HEK293 (cell line): ENCODE measurements around the gene MAFF.

Experiments used
- CTCF ChIA-PET: fragments of 350-600 bp; formaldehyde crosslinking; extraction: SDS; loops from one replicate; lab custom pipeline; 2021; ENCODE audit warnings: antibody characterized with exemption; lab: Yijun Ruan, JAX
- POLR2A ChIA-PET: fragments of 300-600 bp; formaldehyde crosslinking; extraction: SDS; loops from one replicate; lab custom pipeline; 2020; ENCODE audit warnings: antibody characterized with exemption, inconsistent platforms; lab: Yijun Ruan, JAX
- H3K27ac ChIP-seq: fragments of 200-500 bp; sonication (Bioruptor generic); 2 replicates; pipeline ENCODE4 v1.5.1; 2014; ENCODE audit warnings: low read depth, low read length, control low read depth, inconsistent platforms; ENCODE audit errors: extremely low read depth
- H3K36me3 ChIP-seq, 2 experiments: fragments of 200-500 bp in 1 of 2; sonication (Bioruptor generic) in 1 of 2; 1 replicate in 1 of 2; 2 replicates in 1 of 2; pipeline ENCODE4 v1.5.1; 2014 to 2017; ENCODE audit warnings: inconsistent platforms in 2 of 2, low read length in 2 of 2; ENCODE audit not compliant: control insufficient read depth in 2 of 2, insufficient read depth in 1 of 2
- H3K4me1 ChIP-seq: fragments of 200-500 bp; sonication (Bioruptor generic); 2 replicates; pipeline ENCODE4 v1.5.1; 2014; ENCODE audit warnings: mild to moderate bottlenecking, low read length, inconsistent platforms; ENCODE audit not compliant: control insufficient read depth, insufficient read depth
- H3K4me3 ChIP-seq: 2 replicates; pipeline ENCODE4 v1.5.1; 2011; ENCODE audit warnings: low read depth, mild to moderate bottlenecking, control low read depth, low read length, moderate library complexity
- H3K9me3 ChIP-seq: fragments of 200-500 bp; sonication (Bioruptor generic); 2 replicates; pipeline ENCODE4 v1.5.1; 2014; ENCODE audit warnings: low read depth, low read length, inconsistent platforms; ENCODE audit not compliant: control insufficient read depth, insufficient read depth
- BCL11B ChIP-seq: fragments of 450-650 bp; formaldehyde crosslinking; IDR thresholded peaks from 2 replicates; pipeline ENCODE4 v1.5.1; 2016; ENCODE audit warnings: low read depth, missing biosample characterization, missing genetic modification characterization
- EGR2 ChIP-seq: fragments of 450-650 bp; formaldehyde crosslinking; IDR thresholded peaks from 2 replicates; pipeline ENCODE4 v1.5.1; 2016; ENCODE audit warnings: low read depth, missing biosample characterization, missing genetic modification characterization
- GLI4 ChIP-seq: fragments of 450-650 bp; formaldehyde crosslinking; IDR thresholded peaks from 2 replicates; pipeline ENCODE4 v1.5.1; 2016; ENCODE audit warnings: missing biosample characterization, missing genetic modification characterization
- OSR2 ChIP-seq: fragments of 450-650 bp; formaldehyde crosslinking; IDR thresholded peaks from 2 replicates; pipeline ENCODE4 v1.5.1; 2016; ENCODE audit warnings: missing biosample characterization, missing genetic modification characterization
- ZNF132 ChIP-seq: fragments of 450-650 bp; formaldehyde crosslinking; IDR thresholded peaks from 2 replicates; pipeline ENCODE4 v1.5.1; 2017; ENCODE audit warnings: missing biosample characterization, missing genetic modification characterization, borderline replicate concordance
- ZNF133 ChIP-seq: fragments of 450-650 bp; formaldehyde crosslinking; IDR thresholded peaks from 2 replicates; pipeline ENCODE4 v1.5.1; 2016; ENCODE audit warnings: missing biosample characterization, missing genetic modification characterization
- ZNF146 ChIP-seq: fragments of 450-650 bp; formaldehyde crosslinking; IDR thresholded peaks from 2 replicates; pipeline ENCODE4 v1.5.1; 2016; ENCODE audit warnings: missing biosample characterization, missing genetic modification characterization
- ZNF248 ChIP-seq: fragments of 450-650 bp; formaldehyde crosslinking; IDR thresholded peaks from 2 replicates; pipeline ENCODE4 v1.5.1; 2017; ENCODE audit warnings: missing biosample characterization, missing genetic modification characterization
- ZNF354C ChIP-seq: fragments of 450-650 bp; formaldehyde crosslinking; IDR thresholded peaks from 2 replicates; pipeline ENCODE4 v1.5.1; 2016; ENCODE audit warnings: missing biosample characterization, missing genetic modification characterization, low read depth, borderline replicate concordance
- ZNF391 ChIP-seq: fragments of 450-650 bp; formaldehyde crosslinking; IDR thresholded peaks from 2 replicates; pipeline ENCODE4 v1.5.1; 2016; ENCODE audit warnings: low read depth, missing biosample characterization, missing genetic modification characterization, borderline replicate concordance
- ZNF549 ChIP-seq: fragments of 450-650 bp; IDR thresholded peaks from 2 replicates; pipeline ENCODE4 v1.5.1; 2018; ENCODE audit warnings: missing biosample characterization, missing genetic modification characterization, mild to moderate bottlenecking, inconsistent platforms, moderate library complexity
- ZNF561 ChIP-seq: fragments of 450-650 bp; IDR thresholded peaks from 2 replicates; pipeline ENCODE4 v1.5.1; 2018; ENCODE audit warnings: missing biosample characterization, missing genetic modification characterization, borderline replicate concordance
- ZNF768 ChIP-seq: fragments of 450-650 bp; formaldehyde crosslinking; IDR thresholded peaks from 2 replicates; pipeline ENCODE4 v1.5.1; 2018; ENCODE audit warnings: missing biosample characterization, mild to moderate bottlenecking, missing genetic modification characterization
- TF ChIP-seq, protein P1 (sequence below): fragments of 450-650 bp; formaldehyde crosslinking; IDR thresholded peaks from 2 replicates; pipeline ENCODE4 v1.5.1; 2016; ENCODE audit warnings: missing biosample characterization, missing genetic modification characterization
- TF ChIP-seq, protein P2 (sequence below): fragments of 450-650 bp; formaldehyde crosslinking; IDR thresholded peaks from 2 replicates; pipeline ENCODE4 v1.5.1; 2016; ENCODE audit warnings: missing biosample characterization, missing genetic modification characterization, borderline replicate concordance
- TF ChIP-seq, protein P3 (sequence below): fragments of 450-650 bp; formaldehyde crosslinking; IDR thresholded peaks from 2 replicates; pipeline ENCODE4 v1.5.1; 2016; ENCODE audit warnings: missing biosample characterization, missing genetic modification characterization
- TF ChIP-seq, protein P4 (sequence below): fragments of 450-650 bp; formaldehyde crosslinking; IDR thresholded peaks from 2 replicates; pipeline ENCODE4 v1.5.1; 2016; ENCODE audit warnings: missing biosample characterization, missing genetic modification characterization, low read depth
- TF ChIP-seq, protein P5 (sequence below): fragments of 450-650 bp; formaldehyde crosslinking; IDR thresholded peaks from 2 replicates; pipeline ENCODE4 v1.5.1; 2016; ENCODE audit warnings: missing biosample characterization, missing genetic modification characterization
- TF ChIP-seq, protein P6 (sequence below): fragments of 450-650 bp; formaldehyde crosslinking; IDR thresholded peaks from 2 replicates; pipeline ENCODE4; 2016; ENCODE audit warnings: missing biosample characterization, missing genetic modification characterization

Gene MAFF

DNA sequence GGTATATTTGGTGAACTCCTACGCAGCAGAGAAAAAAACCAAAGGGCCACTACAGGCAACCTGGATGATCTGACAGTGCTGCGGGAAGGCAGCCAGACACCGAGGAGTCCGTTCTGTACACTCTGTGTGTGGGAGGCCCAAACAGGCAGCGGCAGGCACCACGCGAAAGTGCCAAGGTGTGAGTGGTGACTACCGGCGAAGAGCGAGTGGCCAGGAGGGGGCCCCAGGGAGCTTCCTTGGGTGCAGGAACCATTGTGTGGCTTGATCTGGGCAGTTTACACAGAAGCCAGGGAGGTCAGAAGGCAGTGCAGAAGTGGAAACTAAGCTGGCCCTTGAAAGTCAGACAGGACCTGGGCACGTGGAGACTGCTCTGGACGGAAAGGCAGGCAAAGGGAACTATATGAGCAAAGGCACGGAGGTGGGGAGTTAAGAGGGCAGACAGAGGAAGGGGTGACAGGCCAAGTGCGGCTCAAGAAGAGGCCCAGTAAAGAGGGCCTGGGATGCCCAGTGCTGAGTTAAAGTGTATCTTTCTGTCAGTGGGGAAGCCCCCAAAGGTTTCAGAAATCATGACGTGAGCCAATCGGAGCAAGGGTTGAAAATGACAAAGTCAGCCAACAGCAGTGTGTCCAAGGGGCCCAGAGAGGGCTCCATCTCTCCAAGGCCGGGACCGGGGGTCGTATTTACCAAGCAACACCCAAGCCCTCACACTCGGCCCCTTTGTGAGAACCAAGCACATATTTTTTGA is 60.4 kb downstream of the MAFF start (continued):
- TF ChIP-seq, protein P1, sequence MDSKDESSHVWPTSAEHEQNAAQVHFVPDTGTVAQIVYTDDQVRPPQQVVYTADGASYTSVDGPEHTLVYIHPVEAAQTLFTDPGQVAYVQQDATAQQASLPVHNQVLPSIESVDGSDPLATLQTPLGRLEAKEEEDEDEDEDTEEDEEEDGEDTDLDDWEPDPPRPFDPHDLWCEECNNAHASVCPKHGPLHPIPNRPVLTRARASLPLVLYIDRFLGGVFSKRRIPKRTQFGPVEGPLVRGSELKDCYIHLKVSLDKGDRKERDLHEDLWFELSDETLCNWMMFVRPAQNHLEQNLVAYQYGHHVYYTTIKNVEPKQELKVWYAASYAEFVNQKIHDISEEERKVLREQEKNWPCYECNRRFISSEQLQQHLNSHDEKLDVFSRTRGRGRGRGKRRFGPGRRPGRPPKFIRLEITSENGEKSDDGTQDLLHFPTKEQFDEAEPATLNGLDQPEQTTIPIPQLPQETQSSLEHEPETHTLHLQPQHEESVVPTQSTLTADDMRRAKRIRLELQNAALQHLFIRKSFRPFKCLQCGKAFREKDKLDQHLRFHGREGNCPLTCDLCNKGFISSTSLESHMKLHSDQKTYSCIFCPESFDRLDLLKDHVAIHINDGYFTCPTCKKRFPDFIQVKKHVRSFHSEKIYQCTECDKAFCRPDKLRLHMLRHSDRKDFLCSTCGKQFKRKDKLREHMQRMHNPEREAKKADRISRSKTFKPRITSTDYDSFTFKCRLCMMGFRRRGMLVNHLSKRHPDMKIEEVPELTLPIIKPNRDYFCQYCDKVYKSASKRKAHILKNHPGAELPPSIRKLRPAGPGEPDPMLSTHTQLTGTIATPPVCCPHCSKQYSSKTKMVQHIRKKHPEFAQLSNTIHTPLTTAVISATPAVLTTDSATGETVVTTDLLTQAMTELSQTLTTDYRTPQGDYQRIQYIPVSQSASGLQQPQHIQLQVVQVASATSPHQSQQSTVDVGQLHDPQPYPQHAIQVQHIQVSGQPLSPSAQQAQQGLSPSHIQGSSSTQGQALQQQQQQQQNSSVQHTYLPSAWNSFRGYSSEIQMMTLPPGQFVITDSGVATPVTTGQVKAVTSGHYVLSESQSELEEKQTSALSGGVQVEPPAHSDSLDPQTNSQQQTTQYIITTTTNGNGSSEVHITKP (tag by site-specific recombination) = no peak
- TF ChIP-seq, protein P2, sequence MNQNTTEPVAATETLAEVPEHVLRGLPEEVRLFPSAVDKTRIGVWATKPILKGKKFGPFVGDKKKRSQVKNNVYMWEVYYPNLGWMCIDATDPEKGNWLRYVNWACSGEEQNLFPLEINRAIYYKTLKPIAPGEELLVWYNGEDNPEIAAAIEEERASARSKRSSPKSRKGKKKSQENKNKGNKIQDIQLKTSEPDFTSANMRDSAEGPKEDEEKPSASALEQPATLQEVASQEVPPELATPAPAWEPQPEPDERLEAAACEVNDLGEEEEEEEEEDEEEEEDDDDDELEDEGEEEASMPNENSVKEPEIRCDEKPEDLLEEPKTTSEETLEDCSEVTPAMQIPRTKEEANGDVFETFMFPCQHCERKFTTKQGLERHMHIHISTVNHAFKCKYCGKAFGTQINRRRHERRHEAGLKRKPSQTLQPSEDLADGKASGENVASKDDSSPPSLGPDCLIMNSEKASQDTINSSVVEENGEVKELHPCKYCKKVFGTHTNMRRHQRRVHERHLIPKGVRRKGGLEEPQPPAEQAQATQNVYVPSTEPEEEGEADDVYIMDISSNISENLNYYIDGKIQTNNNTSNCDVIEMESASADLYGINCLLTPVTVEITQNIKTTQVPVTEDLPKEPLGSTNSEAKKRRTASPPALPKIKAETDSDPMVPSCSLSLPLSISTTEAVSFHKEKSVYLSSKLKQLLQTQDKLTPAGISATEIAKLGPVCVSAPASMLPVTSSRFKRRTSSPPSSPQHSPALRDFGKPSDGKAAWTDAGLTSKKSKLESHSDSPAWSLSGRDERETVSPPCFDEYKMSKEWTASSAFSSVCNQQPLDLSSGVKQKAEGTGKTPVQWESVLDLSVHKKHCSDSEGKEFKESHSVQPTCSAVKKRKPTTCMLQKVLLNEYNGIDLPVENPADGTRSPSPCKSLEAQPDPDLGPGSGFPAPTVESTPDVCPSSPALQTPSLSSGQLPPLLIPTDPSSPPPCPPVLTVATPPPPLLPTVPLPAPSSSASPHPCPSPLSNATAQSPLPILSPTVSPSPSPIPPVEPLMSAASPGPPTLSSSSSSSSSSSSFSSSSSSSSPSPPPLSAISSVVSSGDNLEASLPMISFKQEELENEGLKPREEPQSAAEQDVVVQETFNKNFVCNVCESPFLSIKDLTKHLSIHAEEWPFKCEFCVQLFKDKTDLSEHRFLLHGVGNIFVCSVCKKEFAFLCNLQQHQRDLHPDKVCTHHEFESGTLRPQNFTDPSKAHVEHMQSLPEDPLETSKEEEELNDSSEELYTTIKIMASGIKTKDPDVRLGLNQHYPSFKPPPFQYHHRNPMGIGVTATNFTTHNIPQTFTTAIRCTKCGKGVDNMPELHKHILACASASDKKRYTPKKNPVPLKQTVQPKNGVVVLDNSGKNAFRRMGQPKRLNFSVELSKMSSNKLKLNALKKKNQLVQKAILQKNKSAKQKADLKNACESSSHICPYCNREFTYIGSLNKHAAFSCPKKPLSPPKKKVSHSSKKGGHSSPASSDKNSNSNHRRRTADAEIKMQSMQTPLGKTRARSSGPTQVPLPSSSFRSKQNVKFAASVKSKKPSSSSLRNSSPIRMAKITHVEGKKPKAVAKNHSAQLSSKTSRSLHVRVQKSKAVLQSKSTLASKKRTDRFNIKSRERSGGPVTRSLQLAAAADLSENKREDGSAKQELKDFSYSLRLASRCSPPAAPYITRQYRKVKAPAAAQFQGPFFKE = no peak
- no peak for TF ChIP-seq ZNF133 (tag by site-specific recombination)
- no peak for TF ChIP-seq ZNF354C (tag by site-specific recombination)
- TF ChIP-seq ZNF146 = 0 out of 2 replicates have a peak, but pooled peaks have one; percentile 3
- TF ChIP-seq ZNF768 (tag by site-specific recombination) = no peak
- no peak for TF ChIP-seq ZNF132
- peak; percentile 58; the same call in 1 of the 2 replicates for TF ChIP-seq EGR2 (tag by site-specific recombination)
- TF ChIP-seq, protein P3, sequence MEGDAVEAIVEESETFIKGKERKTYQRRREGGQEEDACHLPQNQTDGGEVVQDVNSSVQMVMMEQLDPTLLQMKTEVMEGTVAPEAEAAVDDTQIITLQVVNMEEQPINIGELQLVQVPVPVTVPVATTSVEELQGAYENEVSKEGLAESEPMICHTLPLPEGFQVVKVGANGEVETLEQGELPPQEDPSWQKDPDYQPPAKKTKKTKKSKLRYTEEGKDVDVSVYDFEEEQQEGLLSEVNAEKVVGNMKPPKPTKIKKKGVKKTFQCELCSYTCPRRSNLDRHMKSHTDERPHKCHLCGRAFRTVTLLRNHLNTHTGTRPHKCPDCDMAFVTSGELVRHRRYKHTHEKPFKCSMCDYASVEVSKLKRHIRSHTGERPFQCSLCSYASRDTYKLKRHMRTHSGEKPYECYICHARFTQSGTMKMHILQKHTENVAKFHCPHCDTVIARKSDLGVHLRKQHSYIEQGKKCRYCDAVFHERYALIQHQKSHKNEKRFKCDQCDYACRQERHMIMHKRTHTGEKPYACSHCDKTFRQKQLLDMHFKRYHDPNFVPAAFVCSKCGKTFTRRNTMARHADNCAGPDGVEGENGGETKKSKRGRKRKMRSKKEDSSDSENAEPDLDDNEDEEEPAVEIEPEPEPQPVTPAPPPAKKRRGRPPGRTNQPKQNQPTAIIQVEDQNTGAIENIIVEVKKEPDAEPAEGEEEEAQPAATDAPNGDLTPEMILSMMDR (tag by site-specific recombination) = 0 out of 2 replicates have a peak, but pooled peaks have one; percentile 22

DNA sequence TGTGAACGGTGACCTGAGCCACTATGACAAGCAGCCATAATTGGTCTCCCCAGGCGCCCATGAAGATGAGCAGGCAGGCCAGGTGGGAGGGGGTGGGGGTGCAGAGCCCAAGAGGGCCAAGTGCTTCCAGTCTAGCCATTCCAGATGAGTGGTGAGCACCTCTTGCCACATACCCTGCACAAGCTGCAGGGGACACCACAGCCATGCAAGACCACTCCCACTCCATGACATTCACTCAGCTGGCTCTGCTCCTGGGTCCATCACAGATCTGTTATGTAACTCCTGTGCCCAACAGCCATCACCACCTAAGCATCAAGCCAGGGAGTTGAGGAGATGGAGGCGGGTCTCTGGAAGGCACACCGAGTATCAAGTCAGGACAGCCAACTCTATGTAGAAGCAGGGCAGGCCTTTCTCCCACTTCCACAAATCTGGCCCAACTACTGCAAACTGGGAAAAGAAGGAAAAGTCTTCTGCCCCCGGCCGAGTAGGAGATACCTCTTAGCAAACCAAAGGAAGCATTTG is 62.6 kb downstream of the MAFF start:
- ChIA-PET CTCF (no interaction called here), POLR2A (no interaction called here)
- H3K4me3 ChIP-seq = no peak overlapping the region
- H3K4me1 ChIP-seq = no peaks in the 10 kb centered on the region
- no peaks in the 10 kb centered on the region for H3K9me3 ChIP-seq
- H3K27ac ChIP-seq = no peak overlapping the region
- H3K36me3 ChIP-seq = peaks cover 0 to 25% of the 10 kb centered on the region in 2 experiments; a peak in 2 of 3 replicates
- no peak for TF ChIP-seq GLI4 (tag by site-specific recombination)
- no peak for TF ChIP-seq ZNF248
- TF ChIP-seq, protein P4, sequence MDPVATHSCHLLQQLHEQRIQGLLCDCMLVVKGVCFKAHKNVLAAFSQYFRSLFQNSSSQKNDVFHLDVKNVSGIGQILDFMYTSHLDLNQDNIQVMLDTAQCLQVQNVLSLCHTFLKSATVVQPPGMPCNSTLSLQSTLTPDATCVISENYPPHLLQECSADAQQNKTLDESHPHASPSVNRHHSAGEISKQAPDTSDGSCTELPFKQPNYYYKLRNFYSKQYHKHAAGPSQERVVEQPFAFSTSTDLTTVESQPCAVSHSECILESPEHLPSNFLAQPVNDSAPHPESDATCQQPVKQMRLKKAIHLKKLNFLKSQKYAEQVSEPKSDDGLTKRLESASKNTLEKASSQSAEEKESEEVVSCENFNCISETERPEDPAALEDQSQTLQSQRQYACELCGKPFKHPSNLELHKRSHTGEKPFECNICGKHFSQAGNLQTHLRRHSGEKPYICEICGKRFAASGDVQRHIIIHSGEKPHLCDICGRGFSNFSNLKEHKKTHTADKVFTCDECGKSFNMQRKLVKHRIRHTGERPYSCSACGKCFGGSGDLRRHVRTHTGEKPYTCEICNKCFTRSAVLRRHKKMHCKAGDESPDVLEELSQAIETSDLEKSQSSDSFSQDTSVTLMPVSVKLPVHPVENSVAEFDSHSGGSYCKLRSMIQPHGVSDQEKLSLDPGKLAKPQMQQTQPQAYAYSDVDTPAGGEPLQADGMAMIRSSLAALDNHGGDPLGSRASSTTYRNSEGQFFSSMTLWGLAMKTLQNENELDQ (tag by site-specific recombination) = no peak
- TF ChIP-seq BCL11B (tag by site-specific recombination) = no peak
- TF ChIP-seq ZNF549 (tag by site-specific recombination) = no peak
- TF ChIP-seq, protein P5, sequence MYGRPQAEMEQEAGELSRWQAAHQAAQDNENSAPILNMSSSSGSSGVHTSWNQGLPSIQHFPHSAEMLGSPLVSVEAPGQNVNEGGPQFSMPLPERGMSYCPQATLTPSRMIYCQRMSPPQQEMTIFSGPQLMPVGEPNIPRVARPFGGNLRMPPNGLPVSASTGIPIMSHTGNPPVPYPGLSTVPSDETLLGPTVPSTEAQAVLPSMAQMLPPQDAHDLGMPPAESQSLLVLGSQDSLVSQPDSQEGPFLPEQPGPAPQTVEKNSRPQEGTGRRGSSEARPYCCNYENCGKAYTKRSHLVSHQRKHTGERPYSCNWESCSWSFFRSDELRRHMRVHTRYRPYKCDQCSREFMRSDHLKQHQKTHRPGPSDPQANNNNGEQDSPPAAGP = no peak
- TF ChIP-seq, protein P6, sequence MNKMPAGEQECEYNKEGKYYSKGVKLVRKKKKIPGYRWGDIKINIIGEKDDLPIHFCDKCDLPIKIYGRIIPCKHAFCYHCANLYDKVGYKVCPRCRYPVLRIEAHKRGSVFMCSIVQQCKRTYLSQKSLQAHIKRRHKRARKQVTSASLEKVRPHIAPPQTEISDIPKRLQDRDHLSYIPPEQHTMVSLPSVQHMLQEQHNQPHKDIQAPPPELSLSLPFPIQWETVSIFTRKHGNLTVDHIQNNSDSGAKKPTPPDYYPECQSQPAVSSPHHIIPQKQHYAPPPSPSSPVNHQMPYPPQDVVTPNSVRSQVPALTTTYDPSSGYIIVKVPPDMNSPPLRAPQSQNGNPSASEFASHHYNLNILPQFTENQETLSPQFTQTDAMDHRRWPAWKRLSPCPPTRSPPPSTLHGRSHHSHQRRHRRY (tag by site-specific recombination) = no peak
- TF ChIP-seq ZNF132 = no peak
- TF ChIP-seq ZNF561 (tag by site-specific recombination) = no peak
- no peak for TF ChIP-seq ZNF391
- TF ChIP-seq OSR2 (tag by site-specific recombination) = no peak
